Activated CD8-positive, alpha-beta memory T cell treated with anti-CD3 and anti-CD28 coated beads, Interleukin-2, amount 50 U/mL, for 1 hour (primary cell): Measurements from ENCODE around the gene C1QTNF7.

Experiments used
- DNase-seq: peaks from one replicate; pipeline ENCODE4 v3.0.0-alpha.2; 2020; ENCODE audit errors: extremely low read depth

C1QTNF7 gene

DNA sequence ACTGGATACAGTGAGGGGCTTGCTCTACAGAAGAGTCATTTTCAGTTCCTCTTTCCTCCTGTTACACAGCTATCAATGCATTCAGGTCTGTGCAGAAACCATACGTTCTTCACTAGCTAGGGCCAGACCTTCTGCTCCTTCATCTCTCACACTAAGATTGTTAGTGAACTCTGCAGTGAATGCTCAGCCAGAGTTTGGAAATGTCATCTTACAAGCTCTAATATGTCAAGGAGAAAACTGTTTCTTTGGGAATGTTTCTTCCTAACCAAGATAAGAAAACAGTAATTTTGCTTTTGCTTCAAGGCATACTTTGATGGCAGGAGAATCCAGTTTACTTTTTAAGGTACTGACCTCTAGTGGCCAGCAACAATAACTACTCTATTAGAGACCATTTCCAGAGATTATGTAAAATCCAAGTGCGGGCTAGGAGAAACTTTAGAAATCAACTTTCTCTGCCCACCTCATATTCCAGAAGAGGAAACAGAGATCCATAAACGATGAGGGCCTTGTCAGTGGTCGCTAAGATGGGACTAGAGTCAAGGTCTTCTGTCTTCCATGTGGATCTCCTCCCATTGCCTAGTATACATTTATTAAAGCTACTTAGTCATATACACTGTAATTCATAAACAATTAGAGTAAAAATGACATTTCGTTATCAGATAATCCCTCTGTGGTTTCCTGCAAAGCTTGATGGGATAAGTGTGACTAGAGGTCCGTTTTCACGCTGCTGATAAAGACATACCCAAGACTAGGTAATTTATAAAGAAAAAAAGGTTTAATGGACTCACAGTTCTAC, 29.8 kb downstream of the C1QTNF7 start:
- no peak for DNase-seq

DNA sequence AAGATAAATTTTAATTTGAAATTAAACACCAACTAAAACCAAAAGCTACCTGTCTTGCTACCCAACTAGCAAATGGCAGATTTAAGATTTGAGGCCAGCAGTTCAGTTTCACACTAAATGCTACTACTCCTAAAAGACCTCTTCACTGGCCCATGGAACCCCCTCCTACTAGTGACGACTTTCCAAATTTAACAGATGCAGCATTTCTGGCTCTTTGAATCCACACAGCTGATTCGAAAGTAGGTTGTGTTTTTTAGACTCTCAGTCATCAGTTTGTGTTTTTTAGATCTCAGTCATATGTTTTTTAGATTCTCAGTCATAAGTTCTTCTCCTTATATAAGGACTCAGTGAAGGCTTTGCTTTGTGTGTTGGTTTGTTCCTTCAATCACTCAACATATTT, 30.8 kb downstream of the C1QTNF7 start:
- no peak for DNase-seq

DNA sequence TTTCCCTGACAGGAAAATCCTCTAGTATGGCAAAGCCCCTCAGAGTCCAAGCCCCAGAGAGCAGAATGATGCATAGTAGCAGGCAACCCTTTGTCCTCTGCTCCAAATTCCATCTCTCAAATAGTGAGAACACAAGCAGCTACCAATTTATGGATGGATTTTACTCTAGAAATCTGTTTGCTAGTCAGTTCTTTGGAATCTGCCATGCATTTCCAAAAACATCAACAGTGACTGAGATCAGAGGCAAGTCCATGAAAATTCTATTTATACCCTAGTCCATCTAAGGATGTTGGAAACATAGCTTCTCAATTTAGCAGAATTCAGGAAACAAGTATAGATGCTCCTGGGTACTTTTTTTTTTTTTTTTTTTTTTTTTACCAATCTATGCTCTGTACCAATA, 31.9 kb downstream of the C1QTNF7 start:
- DNase-seq: no peak

DNA sequence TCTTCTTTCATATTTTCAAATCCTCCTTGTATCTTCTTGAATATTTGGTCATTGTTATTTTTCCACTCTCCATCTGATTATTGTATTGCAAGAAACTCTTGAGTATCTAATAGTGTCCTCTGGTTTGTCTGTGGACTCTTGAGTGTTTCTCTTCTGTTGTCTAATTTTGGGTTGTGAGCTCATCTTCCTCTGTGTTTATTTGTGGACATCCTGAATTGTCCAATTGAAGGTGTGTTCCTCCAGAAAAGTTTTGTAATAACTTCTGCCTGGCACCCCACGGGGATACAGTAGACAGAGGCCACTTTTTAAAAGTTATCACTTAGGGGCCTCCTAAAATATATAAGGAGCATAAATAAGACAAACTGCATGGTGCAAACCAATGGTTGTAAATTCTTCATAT, 38.8 kb downstream of the C1QTNF7 start:
- no peak for DNase-seq

DNA sequence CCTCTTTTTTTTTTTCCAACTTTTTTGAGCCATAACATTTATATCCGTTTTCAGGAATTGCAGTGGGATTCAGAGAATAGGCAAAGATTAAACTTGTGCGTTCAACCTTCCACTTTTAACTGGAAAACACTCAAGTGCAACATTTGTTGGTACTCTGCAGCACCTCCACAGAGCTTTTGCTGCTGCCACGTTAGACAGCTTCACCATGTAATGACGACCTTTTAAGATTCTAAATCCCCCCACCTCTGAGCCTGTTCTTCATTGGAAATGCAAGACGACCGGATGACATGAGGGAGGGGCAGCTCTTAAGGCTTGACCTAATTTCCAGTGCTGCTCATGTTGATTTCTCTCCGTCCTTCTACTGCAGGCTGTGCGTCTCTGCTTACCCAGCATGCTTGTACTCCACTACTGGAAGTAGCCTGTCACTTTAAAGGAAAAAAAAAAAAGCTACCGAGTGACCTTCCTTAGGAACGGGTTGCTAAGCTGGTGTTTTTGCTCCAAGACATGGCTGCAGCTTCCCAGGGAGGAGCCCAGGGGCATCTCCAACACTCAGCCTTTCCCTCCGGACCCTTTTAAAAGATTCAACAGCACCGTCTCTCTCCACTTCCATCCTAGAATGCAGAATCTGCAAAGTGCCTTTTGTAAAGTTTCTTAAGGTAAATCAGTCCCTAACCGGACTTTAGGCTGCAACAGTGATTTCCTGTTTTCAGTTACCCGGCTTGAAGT, 41.7 kb downstream of the C1QTNF7 start, which contains the start of gene CC2D2A:
Gene CC2D2A, plus strand, starts transcription at position 481 of the 726 bp plus-strand sequence. CDS start 6,051 bp downstream, outside the sequence.
- no peak for DNase-seq

DNA sequence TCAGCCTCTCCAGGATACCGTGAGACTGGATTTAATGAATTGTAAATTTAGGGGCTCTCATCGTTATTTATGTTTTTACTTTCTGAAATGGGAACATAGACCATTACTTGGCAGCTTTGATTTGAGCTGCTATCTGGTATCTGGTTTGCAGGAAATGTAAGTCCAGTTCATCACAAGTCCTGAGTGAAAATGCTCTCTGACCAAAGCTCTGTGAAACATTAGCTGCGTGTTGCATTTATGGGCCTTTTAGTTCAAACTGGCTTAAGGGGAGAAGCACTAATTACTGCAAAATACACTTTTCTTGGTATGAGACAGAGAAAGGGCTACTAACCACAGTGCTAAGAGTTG, 42.3 kb downstream of the C1QTNF7 start:
- no peak for DNase-seq

DNA sequence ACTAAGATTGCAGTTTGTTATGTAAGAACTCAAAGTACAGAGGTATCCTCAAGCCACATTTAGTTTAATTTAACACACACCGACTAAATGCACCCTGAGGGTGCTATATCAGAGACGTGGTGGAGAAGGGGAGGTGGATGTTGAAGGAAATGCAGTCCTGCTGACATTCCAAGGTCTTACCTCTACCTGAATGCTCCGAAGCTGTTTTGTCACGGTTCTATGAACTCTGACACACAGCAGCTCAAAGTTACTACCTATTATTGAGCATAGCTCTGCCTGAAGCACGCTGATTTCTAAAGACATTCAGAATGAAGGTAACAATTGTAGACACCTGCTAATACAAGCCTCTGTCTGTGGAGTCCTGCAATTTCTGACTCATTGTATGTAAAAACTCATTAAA, 48.6 kb downstream of the C1QTNF7 start:
- DNase-seq: no peak

DNA sequence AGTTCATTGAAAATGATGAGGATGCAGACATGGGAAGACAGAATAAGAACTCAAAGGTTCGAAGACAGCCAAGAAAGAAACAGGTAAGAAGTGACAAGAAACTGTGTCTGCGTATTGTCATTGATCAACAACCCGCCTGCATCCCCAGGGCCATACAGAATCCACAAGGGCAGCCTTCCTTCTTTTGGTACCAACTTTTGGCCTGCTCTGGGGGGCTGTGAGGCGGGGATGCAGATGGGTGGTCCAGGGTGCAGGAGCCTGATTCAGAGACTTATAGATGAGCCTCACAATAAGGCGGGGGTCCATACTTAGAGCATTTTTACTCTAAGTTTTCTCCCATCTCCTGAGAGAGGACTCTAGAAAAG, 50.9 kb downstream of the C1QTNF7 start:
- no peak for DNase-seq

DNA sequence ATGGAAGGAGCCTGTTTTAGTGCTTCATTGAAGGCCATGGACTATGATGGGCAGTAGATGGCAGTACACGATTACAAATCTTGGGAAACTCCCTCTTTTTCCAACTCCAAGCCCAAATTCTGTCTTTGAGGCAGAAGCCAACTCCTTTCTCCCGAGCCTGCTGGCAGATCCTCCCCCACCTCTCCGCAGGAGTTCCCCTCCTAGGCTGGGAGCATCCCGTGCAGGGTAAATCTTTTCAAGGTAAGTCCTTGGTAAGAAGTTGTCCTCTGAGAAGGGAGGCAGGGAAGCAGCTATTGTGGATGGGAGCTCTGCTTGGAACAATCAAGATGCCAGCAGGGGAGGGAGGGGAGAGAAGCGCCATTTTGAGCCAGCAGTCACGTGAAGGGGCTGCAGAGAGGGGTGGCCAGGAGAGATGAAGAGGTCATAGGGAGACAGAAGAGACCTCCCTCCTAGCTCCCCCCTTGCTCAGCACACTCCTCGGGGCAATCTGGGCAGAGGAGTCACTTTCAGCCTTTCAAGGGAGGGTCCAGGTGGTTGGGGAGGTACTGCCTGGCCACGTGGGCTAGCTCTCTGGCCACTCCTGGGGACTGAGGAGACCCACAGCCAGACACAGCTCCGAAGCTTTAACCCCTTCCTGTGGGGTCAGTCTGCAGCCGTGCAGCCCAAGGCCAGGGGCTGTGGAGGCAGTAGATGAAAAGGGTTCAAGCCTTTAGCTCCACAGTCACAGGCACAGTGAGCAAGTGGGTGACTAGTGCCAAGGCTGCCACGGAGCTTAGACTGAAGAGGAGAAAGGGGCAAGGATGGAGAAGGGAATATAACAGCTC, 51.5 kb downstream of the C1QTNF7 start:
- no peak for DNase-seq

DNA sequence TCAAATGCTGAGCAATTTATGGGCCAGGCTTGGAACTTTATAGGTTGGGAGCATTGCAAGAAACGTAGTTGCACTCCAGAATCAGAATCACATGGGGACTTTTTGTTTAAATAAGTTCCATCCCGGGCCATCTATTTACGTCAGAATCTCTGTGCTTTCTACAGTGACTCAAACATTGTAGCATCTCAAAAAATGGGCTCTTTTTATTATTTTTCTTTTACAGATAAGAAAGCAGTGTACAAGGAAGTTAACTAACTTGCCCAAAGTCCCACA, 52.0 kb downstream of the C1QTNF7 start:
- no peak for DNase-seq

DNA sequence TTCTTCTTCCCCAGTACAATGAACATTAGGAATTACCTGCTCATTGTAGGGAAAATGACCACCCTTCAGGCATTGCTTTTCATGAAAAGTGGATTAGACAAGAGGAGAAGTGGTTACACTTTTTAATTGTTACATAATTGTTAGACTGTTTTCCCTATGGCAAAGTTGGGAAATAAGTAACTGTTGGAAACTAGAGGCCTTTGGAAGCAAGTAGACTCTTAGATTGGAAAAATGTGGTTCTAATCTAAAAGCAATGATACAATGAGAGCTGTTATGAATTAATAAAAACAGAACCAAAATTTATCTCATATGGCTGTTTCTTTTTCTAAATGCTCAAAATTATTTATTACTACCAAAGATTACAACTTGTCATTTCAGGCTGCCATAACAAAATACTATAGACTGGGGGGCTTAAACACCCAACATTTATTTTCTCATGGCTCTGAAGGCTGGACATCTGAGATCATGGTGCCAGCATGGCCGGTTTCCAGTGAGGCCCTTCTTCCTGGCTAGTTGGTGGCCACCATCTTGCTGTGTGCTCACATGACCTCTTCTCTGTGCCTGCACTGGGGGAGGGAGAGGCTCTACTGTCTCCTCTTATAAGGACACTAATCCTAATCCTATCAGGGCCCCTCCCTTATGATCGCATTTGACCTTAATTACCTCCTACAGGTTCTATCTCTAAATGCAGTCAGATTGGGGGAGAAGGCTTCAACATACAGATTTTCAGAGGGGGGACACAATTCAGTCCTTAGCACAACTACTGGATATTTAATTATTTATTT, 54.3 kb downstream of the C1QTNF7 start:
- DNase-seq: no peak

DNA sequence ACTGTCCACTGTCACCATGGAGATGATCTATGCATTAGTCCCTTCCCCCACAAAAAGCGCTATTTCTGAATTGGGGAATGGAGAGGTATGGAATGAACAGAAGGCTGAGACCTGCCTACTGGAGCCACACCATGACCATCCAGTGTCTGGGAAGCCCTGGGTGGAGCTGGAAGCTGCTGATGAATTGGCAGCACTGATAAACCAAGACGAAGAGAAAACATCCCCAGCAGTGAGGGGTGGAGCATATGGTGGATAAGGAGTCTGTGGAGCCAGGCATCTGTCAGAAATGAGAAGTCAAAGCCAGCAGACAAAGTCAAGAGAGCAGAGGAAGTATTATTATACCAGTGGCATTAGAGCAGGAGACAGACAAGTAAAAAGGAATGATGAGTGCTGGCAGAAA, 55.0 kb downstream of the C1QTNF7 start:
- no peak for DNase-seq

DNA sequence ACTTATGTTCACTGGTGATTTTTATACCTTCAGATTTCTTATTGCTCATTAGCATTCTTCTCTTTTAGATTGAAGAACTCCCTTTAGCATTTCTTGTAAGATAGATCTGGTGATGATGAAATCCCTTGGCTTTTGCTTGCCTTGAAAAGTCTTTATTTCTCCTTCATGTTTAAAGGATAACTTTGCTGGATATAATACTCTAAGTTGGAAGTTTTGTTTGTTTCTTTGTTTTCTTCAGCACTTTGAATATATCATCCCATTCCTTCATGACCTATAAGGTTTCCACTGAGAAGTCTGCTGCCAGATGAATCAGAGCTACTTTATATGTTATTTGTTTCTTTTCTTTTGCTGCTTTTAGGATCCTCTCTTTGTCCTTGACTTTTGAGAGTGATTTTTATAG, 60.3 kb downstream of the C1QTNF7 start:
- no peak for DNase-seq

DNA sequence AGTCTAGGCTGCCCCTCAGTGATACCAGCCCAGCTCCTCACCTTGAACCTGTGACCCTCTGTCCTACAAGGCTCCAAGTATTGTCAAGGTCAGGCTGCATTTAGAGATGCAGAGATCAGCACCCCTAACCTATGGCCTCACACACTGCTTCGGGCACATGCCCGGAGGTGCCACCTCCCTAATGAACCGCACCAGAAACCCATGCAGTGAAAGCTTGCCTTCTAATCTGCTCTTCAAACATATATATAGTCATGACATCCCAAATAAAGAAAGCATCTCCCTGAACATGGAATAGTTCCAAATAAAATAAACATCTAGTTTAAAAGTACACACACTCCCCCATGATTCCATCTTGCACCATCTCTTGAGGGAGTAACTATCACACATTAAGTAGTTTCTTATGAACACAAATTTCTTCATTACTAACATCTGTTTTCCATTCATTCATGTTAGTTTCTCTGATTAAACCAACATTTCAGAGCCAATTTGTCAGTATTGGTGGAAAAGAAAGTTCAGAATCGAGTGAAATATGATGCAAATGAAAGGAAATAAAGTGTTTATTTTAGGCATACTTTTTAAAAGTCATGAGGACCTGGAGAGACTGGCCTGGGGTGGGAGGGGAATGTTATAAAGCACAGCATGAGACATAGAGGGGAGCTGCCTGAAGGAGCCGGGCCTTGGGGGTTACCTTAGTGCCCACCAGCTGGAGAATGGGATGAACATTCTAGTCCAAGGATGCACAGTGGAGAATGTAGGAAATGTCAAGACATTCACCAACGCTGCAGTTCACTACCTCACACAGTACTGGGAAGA, 61.0 kb downstream of the C1QTNF7 start:
- no peak for DNase-seq

DNA sequence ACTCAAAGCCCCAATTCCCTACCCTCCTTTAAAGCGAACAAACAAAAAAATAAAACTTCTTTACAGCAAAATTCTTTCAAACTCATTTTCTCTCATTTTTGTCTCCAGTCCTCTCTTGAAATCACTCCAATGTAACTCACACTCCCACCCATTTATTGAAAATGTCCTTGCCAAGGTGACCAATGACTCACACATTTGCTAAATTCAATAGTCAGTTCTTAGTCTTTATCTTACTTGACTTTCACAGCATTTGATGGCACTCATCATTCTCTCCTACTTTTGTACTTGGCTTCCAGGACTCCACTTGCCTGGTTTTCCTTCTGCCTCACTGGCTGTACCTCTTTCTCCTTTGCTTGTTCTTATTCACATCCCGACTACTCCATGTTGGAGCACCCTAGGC, 61.7 kb downstream of the C1QTNF7 start:
- no peak for DNase-seq

DNA sequence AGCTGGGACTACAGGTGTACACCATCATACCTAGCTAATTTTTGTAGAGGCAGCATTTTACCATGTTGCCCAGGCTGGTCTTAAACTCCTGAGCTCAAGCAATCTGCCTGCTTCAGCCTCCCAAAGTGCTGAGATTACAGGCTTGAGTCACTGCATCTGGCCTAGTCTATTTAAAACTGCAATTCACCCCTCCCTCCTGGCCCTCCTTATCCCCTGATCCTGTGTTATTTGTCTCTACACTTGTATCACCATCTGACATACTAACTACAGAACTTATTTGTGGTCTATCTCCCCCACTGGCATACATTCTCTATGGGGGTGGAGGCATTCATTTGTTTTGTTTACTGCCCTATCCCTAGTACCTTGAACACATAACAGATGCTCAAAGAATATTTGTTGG, 65.6 kb downstream of the C1QTNF7 start:
- DNase-seq: no peak

DNA sequence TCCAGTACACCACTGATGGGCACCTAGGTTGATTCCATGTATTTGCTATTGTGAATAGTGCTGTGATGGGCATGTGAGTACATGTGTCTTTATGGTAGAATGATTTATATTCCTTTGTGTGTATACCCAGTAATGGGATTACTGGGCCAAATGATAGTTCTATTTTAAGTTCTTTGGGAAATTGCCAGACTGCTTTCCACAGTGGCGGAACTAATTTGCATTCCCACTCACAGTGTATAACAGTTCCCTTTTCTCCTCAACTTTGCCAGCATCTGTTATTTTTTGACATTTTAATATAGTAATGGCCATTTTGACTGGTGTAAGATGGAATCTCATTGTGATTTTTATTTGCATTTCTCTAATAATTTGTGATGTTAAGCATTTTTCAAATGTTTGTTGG, 67.8 kb downstream of the C1QTNF7 start:
- DNase-seq: no peak
